Measurements from ENCODE around the gene TMEM168.
"Not testable (repeated sequence)": the region's sequence is repeated elsewhere in the genome, so short reads cannot be mapped to it uniquely, and the experiment has no call there.

The TMEM168 gene, protein sequence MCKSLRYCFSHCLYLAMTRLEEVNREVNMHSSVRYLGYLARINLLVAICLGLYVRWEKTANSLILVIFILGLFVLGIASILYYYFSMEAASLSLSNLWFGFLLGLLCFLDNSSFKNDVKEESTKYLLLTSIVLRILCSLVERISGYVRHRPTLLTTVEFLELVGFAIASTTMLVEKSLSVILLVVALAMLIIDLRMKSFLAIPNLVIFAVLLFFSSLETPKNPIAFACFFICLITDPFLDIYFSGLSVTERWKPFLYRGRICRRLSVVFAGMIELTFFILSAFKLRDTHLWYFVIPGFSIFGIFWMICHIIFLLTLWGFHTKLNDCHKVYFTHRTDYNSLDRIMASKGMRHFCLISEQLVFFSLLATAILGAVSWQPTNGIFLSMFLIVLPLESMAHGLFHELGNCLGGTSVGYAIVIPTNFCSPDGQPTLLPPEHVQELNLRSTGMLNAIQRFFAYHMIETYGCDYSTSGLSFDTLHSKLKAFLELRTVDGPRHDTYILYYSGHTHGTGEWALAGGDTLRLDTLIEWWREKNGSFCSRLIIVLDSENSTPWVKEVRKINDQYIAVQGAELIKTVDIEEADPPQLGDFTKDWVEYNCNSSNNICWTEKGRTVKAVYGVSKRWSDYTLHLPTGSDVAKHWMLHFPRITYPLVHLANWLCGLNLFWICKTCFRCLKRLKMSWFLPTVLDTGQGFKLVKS

DNA sequence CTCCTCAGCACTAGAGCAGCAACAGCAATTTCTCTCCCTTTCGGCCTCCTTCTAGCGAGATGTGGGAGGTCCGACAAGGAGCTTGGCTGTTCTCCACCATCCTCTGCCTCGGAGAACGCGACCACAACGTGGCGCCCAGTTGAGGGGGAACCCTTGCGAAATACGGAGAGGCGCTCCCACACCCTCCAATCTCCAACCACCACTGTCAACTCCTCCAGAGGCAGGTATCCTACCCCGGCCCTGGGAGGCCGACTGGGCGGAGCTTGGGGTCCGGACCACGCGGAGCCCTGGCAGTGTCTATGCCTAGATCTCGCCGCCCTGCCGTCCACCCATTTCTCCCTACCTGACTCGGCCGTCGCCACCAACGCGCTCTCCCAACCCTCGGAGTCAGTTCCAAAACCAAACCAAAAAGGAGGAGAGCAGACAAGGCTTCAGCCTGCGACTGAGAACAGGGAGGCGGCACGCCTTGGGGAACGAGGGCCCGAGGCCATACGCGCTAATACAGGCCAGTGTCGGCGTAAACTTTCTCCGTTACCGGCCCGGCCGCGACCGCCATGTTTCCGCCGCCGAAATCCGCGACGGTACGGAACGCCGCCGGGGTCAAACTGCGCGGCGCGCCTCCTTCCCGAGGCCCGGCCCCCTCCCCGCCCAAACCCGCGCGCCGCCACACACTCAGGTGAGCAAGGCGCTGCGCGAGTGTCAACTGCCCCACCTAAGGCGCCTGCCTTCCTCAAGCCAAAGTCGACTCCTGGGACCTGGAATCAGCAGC is at the start of gene TMEM168:
Gene TMEM168, minus strand, starts transcription at position 577 of the 769 bp plus-strand sequence. CDS start 5,568 bp downstream, outside the sequence.
- DNase-seq (ENCODE audit: low spot score): peak; percentile 80

DNA sequence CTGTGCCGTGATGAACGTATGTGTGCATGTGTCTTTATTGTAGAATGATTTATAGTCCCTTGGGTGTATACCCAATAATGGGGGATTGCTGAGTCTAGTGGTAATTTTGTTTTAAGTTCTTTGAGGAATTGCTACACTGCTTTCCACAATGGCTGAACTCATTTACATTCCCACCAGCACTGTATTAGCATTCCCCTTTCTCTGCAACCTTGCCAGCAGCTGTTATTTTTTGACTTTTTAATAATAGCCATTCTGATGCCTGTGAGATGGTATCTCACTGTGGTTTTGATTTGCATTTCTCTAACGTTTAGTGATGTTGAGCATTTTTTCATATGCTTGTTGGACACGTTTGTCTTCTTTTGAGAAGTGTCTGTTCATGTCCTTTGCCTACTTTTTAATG is 45.7 kb upstream of the TMEM168 start:
- not testable (repeated sequence) for DNase-seq (ENCODE audit: low spot score)

DNA sequence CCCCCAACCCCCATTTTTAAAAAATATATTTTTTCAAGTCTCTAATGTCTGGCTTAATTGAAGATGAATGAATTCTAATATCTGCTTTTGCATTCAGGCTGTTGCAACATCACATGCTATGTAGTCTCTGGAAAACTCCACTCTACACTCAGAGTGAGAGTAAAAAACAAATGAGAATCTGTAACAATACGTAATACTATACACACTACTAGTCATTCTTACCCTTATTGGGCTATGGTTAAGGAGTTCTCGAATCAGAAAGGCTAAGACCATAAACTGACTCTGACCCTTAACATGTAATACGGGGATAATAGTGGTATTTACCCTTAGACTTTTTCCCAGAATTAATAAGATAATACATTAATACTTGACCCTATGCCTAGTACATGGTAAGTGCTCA is 42.9 kb upstream of the TMEM168 start:
- DNase-seq (ENCODE audit: low spot score): no peak

DNA sequence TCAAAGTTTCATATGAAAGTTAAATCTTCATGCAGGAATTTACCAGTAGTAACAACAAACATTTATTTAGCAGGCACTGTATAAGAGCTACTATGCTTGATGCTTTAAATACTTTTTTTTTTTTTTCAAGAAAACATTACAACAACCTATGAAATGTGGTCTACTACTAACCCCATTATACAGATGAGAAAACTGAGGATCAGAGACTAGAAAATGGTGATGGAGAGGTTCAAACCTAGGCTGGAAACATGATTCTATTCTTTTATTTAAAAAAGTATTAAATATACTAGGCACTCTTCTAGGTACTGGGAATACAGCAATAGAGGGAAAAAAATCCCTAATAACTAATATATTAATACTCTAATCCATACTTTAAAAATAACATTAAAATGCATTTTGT is 40.6 kb upstream of the TMEM168 start:
- DNase-seq (ENCODE audit: low spot score): no peak

DNA sequence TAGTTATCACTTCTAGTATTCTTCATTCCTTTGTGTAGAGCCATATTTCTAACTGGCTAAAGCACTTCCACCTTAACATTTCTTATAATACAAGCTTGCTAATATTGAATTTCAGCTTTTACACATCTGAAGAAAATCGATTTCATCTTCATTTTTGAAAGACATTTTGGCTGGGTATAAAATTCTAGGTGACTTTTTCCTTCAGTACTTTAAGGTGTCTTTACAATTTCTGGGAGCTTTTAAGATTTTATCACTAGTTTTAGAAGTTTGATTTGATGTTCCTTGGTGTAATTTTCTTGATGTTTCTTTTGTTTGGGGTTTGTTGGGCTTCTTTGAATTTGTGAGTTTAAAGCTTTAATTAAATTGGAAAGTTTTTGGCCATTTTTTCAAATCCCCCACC is 38.5 kb upstream of the TMEM168 start:
- no peak for DNase-seq (ENCODE audit: low spot score)

DNA sequence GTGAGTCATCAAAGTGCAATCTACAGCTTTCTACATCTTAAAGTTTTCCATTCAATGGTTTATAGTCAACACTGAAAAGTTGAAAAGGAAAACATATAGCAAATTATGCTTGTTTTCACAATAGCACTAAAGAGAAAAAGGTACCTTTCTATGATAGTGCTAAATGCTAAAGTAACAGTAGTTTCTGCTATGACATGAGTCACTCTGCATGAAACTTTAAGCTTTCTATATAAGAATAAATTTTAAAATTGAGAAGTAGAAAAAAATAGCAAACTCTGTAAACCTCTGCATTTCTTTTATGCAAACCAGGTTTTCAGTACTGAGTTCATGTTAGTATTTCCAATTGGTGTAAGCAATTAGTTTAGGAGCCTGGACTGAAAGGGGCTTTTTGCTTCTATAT is 31.2 kb upstream of the TMEM168 start:
- DNase-seq (ENCODE audit: low spot score): no peak

DNA sequence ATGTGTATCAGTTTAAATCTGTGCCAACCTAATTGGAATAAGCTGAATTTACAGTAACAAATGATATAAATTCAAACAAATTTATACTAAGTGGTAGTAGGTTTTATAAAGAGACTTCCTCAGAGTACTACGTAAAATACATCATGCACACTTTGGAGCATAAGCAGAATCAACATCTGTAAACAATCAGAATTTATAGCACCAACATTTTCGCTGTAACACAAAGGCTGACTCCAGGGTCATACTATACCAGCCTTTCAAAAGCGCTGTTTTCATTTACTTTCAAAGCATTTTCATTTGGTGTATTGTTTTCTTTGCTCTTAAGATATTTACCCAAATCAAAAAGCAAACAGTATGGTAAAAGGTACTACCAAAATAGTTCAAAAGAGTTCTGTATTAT is 29.3 kb upstream of the TMEM168 start:
- DNase-seq (ENCODE audit: low spot score): no peak

DNA sequence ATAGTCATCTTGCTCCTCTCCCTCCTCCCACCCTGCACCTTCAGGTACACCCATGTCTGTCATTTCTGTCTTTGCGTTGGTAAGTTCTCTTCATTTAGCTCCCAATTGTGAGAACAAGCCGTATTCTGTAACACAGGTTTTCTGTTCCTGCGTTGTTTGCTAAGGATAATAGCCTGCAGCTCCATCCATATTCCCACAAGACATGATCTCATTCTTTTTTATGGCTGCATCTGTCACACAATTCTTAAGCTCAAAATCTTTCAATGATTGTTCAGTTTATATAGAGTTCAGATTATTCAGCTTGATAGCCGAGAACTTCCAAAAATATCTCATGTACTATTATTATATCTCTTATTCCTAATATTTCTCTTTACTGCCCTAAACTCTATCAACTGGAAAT is 16.0 kb upstream of the TMEM168 start:
- DNase-seq (ENCODE audit: low spot score): no peak

DNA sequence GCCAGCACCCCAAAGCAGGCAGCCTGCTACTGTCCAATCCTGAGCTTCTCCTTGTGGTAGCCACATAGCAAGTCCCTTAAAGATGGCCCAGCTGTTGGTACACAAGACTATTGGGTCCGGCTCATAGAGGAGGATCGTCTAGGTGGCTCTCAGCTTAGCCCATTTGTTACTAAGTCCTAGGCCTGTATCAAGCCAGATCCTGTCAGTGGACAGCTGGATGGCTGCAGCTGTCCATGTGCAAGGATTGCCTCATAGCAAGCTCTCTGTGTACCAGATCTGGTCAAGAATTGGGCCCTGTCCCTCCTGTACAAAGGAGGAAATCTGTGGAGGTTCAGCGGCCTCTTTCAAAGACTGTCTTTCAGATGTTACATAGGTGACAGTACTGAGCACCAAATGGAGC is 12.2 kb upstream of the TMEM168 start:
- no peak for DNase-seq (ENCODE audit: low spot score)

DNA sequence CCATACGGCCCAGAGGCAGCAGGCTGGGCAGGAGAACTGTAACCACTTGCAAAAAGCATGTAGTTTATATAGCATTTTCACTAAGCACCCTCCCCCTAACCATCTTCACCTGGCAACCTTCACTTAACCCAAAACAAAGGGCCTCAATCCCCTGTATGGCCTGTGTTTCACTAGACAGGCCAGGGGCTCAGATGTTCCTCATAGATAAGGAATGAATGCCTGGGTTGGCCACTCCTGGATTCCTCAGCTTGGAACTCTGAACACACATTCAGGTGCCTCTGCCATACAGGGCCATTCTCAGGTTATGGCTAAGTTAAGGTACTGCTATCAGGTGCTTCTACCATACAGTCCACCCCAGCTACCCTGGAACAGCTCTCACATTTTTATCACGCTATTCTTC is 10.3 kb upstream of the TMEM168 start:
- DNase-seq (ENCODE audit: low spot score): no peak

DNA sequence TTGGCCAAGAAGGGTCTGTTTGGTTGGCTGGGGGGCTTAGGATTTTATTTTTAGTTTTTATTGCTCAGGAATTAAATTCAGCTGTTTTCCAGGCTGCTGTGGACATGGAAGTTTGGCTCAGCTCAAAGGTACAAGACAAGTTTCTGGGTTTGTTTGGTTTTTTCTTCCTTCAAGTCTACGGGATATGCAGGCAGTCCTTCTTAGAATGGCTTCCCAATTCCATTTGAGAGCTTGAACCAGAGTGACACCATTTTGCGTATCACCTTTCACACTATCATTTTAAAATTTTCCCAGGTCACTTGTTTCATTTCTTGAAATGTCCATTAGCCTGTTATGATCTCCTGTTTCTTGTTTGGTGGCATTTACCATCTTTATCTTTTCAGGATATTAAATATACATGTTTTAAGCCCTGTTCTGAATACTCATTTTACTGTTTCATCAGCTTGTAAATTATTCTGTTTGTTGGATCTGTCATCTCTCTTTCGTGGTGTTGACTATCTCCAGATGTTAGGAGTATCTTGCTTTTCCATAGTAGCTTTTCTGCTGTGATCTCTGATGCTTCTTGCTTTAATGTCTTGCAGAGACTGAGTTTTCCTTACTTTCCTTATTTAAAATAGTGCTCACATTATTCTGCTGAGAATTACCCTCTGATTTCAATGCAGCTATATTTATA is 9.4 kb upstream of the TMEM168 start:
- DNase-seq (ENCODE audit: low spot score): no peak

DNA sequence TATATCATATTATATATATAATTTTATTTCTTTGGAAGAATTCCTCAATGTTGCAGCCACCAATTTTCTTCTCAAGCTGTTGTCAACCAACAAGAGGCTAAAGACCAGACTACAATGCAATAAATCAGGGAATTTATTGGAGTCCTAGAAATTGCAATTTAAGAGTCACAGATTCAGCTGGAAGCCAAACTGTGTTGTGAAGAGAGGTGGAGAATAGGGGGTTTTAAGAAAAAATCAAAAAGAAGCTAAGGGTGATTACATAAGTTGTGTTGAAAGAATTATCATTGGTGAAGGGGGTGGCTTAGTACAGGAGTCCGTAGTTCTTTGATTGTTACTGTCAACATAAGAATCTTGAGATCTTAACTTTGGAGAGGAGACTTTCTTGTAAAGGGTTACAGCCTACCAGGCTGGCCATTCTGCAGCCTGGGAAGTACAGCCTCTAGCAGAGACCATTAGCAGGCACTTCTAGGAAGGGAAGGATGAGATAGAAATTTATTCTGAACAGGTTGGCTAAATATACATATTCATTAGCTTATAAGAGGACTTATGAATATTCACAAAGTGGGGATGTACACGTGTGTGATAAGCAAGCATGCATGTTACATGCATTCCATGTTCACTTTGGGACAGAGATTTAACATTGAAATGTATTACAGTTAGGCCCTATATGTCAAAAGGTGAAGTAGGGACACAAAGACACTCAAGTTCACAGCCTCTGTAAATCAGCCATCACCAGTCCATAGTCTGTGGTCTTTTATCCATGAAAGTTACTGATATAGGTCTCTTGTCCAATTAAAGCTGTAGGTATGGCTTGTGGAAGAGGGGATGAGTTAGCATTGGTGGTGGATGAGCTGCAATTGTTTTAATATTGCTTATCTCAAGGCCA is 8.3 kb upstream of the TMEM168 start:
- DNase-seq (ENCODE audit: low spot score): no peak

DNA sequence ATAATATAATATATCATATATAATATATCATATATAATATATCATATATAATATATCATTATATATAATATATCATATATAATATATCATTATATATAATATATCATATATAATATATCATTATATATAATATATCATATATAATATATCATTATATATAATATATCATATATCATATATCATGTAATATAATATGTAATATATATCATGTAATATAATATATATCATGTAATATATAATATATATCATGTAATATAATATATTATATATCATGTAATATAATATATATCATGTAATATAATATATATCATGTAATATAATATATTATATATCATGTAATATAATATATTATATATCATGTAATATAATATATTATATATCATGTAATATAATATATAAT is 6.4 kb upstream of the TMEM168 start:
- not testable (repeated sequence) for DNase-seq (ENCODE audit: low spot score)

DNA sequence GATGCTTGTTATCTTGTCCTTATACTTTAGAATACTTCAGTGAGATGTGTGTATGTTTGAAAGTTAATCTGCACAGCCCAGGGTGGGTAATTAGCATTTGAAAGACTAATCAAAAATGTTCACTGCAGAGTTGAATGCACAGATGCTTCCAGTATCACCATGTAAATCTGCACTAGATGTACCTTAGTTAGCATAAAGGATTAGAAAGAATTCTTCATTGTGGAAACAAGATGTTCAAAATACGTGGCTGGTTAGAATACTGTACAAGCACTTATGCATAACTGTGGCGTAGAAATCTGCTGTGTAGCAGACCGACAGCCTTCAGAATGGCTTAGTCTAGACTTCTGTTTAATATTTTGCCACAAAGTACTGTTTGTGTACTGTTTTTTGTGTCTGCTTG is 2.2 kb upstream of the TMEM168 start:
- DNase-seq (ENCODE audit: low spot score): no peak

DNA sequence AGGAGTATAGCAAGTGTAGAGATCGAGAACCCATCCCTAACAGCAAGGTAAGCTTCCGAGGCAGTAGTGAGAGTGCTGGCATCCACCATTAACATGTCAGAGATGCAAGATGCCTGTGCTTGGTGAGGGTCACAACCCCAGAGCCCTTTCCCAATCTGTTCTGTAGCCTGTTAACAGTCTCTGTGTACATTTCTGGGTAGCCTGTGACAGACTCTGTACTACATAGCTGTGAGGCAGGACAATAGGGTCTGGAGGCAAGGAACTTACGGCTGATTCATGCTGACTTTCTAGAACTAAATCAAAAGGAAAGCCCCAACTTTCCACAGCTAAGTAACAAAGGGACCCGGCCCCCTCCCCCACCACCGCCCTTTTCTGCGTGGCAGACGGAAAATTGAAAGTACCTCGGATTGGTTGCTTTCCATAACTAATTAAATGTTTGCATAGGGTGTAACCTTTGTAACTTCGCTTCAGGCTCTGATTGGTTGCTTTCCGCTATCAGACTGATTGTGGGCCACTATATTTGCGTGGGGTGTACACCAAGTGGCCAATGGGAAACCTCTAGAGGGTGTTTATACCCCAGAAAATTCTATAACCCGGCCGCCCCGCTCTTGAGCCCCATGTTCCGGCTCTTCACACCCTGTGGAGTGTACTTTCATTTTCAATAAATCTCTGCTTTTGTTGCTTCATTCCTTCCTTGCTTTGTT is 1.4 kb upstream of the TMEM168 start:
- no peak for DNase-seq (ENCODE audit: low spot score)

DNA sequence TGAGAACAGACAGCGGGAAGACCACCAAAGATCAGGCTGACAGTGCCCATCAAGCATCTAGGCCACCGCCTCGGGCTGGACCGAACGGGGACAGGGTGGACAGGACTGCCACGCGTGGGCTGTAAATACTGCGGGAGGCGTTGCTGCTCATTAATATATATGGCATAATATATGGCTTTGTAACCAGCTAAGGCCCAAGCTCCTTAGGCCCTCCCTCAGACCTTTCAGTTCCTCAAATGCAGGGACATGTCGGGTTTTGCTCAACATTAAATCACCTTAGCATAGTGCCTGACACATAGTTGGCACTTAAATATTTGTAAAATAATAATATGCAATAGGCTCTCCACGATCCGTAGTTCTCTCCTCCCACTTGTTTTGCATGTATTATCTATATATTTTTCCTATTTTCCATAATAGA is 402 bp upstream of the TMEM168 start:
- no peak for DNase-seq (ENCODE audit: low spot score)

DNA sequence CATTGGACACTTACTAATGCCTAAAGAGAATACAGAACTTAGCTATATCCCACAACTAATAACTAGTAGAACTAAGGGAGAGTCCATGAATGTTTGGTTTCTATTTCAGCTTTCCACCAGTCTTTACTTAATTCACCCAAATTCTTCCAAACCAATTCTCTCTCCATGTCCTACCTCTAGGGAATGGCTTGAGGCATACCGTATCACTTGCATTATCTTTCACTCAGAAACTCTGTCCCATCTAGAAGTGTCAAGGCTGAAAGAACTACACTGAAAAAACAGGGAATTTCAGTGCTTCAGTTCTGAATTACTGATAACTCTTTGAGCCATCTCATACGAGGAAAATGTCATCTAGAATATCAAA is 758 bp downstream of the TMEM168 start:
- no peak for DNase-seq (ENCODE audit: low spot score)

DNA sequence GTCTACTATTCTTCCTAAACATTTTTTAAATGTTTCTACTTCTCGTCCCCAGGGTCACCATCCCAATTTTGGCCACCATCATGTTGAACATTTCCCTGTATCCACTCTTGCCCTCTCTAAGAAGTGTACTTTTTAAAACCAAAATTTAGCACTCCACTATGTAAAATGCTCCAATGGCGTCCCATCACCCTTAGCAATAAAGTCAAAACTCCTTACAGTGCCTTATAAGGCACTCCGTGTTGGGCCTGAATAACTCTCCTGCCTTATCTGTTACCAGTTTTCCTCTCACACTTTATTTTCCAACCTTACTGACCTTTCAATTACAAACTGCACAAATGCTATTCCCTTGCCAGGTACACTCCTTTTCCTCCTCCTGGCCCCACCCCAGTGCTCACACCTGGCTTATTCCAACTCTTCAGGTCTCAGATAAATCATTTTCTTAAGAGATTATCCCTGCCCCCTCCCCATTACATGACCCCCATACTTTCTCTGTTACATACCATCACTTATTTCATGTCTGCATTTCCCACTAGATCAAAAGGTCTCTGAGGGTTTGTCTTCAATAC is 1.3 kb downstream of the TMEM168 start:
- no peak for DNase-seq (ENCODE audit: low spot score)

DNA sequence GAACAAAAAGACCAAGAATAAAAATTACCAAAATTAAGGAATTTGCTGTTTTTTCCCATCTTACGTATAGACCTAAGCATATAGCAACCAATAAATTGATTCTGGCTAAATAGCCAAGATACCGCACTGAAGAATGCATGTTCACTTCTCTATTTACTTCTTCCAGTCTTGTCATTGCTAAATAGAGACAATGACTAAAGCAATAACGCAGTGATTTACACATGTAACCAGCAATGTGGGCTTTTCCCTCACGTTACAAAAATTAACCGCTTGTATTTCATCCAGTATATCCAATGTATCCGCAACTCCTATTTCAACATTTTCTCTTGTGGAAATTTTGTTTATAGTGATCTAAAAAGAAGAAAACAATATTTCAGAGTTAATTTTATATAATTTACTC is 5.6 kb downstream of the TMEM168 start:
- DNase-seq (ENCODE audit: low spot score): no peak

DNA sequence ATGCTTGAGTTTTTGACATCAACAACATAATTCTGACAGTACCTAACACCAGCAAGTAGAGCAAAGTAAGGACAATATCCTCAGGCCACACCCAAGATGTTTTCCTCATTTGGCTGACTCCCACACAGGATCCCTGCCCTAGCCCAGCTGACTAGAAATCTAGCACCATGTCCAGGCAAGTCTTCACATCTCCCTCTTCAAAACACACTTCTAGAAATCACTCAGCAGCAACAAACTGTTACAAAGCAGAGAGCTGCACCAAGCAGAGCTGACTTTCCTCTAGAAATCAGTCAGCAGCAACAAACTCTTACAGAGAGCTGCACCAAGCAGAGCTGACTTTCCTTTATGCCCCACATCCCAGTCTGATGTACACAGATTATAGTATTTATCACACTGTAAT is 7.7 kb downstream of the TMEM168 start:
- DNase-seq (ENCODE audit: low spot score): no peak
